ENCODE results near the gene PMPCA. TPM values are rescaled to one million over a fixed set of nuclear protein-coding genes. Genes with fewer than 3 reads are reported as not detected.

The PMPCA gene, protein sequence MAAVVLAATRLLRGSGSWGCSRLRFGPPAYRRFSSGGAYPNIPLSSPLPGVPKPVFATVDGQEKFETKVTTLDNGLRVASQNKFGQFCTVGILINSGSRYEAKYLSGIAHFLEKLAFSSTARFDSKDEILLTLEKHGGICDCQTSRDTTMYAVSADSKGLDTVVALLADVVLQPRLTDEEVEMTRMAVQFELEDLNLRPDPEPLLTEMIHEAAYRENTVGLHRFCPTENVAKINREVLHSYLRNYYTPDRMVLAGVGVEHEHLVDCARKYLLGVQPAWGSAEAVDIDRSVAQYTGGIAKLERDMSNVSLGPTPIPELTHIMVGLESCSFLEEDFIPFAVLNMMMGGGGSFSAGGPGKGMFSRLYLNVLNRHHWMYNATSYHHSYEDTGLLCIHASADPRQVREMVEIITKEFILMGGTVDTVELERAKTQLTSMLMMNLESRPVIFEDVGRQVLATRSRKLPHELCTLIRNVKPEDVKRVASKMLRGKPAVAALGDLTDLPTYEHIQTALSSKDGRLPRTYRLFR
- total RNA-seq = 10 to 100 TPM; 29.4 to 38.7 (median 33.5) TPM

DNA sequence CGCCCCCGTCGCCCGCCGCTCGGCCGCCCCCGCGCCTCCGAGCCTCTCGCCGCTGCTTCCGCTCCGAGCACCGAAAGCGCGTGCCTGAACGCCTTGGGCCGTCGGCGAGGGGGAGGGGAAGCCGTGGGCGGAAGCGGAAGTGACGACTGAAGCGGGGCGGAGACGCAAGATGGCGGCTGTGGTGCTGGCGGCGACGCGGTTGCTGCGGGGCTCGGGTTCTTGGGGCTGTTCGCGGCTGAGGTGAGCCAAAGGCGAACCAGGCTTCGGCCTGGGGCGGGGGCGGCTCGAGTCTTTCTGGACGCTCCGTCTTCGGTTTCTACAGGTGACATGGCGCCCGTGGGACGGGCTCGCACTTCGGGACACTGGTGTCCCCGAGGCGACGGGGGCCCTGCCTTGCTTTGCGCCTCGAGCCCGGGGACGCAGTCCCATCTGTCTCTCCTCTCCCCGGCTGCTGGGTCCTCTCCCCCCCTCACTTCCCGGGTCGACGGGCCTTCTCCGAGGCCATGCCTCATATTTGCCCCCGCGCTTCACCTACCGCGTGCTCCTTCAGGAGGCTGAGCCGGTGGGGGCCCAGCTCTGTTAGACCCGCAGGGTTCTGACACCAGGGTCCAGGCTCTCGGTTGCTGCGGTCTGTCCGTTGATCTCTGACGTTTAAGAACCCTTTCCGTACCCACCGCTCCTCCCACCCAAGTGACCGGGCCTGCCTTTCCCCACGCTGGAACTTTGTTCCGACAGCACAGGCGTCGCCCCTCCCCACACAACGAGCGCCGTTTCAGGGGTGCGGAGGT, at the start of gene PMPCA, which contains the start of gene ENTR1:
PMPCA (plus strand) TSS at position 159 of the 788 bp plus-strand sequence; CDS start at position 170, 11 bp downstream.
ENTR1 (minus strand) TSS at position 115 of the 788 bp plus-strand sequence. CDS start 217 bp downstream, outside the sequence.
- 0% methylated on average over 8 to 46 of the region's 83 CpGs for WGBS, 2 donors
- TF ChIP-seq, protein P1, sequence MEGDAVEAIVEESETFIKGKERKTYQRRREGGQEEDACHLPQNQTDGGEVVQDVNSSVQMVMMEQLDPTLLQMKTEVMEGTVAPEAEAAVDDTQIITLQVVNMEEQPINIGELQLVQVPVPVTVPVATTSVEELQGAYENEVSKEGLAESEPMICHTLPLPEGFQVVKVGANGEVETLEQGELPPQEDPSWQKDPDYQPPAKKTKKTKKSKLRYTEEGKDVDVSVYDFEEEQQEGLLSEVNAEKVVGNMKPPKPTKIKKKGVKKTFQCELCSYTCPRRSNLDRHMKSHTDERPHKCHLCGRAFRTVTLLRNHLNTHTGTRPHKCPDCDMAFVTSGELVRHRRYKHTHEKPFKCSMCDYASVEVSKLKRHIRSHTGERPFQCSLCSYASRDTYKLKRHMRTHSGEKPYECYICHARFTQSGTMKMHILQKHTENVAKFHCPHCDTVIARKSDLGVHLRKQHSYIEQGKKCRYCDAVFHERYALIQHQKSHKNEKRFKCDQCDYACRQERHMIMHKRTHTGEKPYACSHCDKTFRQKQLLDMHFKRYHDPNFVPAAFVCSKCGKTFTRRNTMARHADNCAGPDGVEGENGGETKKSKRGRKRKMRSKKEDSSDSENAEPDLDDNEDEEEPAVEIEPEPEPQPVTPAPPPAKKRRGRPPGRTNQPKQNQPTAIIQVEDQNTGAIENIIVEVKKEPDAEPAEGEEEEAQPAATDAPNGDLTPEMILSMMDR (IDR thresholded peaks at IDR 0.05) = no peak
- TF ChIP-seq POLR2A (IDR thresholded peaks at IDR 0.05) = peak in 3 of 4 donors; percentile 50 to 89 (median 78)
- peak within 1 kb of the TSS; percentile 74 to 100 (median 88) for H3K4me3 ChIP-seq
- no peaks in the 10 kb centered on the region for H3K9me3 ChIP-seq
- peak within 1 kb of the TSS; percentile 87 to 95 (median 91) for H3K27ac ChIP-seq
- no peaks in the 10 kb centered on the region for H3K27me3 ChIP-seq
- H3K4me1 ChIP-seq = peaks cover 23 to 44% (median 28%) of the 10 kb centered on the region in 3 donors
- no peak for DNase-seq
- intact Hi-C loops (cut with DNase I) = no loop called here
- H3K36me3 ChIP-seq = peaks cover 20 to 63% (median 31%) of the 10 kb centered on the region in 3 donors

- H3K9me3 ChIP-seq = no peaks in the 10 kb centered on the region
- DNase-seq = no peak
- H3K4me1 ChIP-seq = peaks cover 16 to 48% (median 19%) of the 10 kb centered on the region in 3 donors
- H3K27ac ChIP-seq = peak overlapping the region in 3 of 4 donors; percentile 11 to 99 (median 31)
- intact Hi-C loops (cut with DNase I) = no loop called here
- peaks cover 0 to 16% (median 0%) of the 10 kb centered on the region in 3 donors for H3K36me3 ChIP-seq
- peaks cover 0 to 18% (median 0%) of the 10 kb centered on the region in 4 donors for H3K27me3 ChIP-seq
- WGBS, 2 donors = 50 to 59% methylated on average over 2 to 18 of the region's 43 CpGs
- no peak for TF ChIP-seq POLR2A (IDR thresholded peaks at IDR 0.05)
- TF ChIP-seq, protein P1 (IDR thresholded peaks at IDR 0.05) = no peak
- no peak overlapping the region for H3K4me3 ChIP-seq
Measured at GRCh38 chr9:136361047-136361753, 49.3 kb upstream of the PMPCA start.

DNA sequence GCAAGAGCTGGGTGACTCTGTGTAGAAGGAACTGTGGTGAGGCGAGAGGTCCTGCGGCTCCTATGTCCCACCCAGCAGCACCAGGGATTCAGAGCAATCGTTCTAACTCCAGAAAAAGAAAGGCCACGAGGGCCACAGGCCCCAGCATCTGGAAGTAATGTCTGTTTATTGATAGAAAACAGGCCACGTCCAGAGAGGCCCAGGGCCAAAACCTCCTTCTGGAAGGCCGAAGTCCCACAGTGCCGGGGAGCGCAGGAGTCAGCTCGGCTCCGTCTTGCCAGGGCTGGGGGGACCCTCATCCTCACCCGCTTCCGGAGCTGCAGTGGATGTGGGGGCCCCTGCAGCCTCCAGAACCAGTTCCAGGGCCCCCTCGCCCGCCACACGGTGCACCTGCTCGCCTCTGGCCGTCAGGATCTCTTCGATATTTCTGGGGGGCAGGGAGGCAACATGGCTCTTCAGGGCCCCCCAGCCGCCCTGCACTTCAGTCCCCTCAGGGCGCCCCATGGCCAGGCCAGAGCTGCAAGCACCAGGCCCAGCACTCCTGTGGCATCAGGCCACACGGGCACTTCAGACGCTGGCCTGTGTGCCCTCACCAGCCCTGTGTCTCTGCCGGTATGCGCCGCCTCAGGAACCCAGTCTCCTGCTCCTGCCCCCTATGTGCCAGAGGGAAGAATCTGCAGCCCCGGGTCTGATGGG, 48.6 kb upstream of the PMPCA start:
- H3K27ac ChIP-seq = peak overlapping the region in 2 of 4 donors; percentile 90 to 99
- no peak for DNase-seq
- peaks cover 0 to 18% (median 0%) of the 10 kb centered on the region in 4 donors for H3K27me3 ChIP-seq
- peaks cover 0 to 12% (median 0%) of the 10 kb centered on the region in 3 donors for H3K36me3 ChIP-seq
- 77 to 87% methylated on average over 6 to 12 of the region's 26 CpGs for WGBS, 2 donors
- H3K4me3 ChIP-seq = no peak overlapping the region
- intact Hi-C loops (cut with DNase I) = no loop called here
- TF ChIP-seq, protein P1 (IDR thresholded peaks at IDR 0.05) = no peak
- TF ChIP-seq POLR2A (IDR thresholded peaks at IDR 0.05) = no peak
- H3K9me3 ChIP-seq = no peaks in the 10 kb centered on the region
- H3K4me1 ChIP-seq = peaks cover 16 to 48% (median 19%) of the 10 kb centered on the region in 3 donors

- WGBS, 2 donors = 100% methylated on average over 1 of the region's 6 CpGs
- H3K27ac ChIP-seq = peak overlapping the region; percentile 36 to 99 (median 92)
- no peaks in the 10 kb centered on the region for H3K9me3 ChIP-seq
- TF ChIP-seq POLR2A (IDR thresholded peaks at IDR 0.05) = no peak
- TF ChIP-seq, protein P1 (IDR thresholded peaks at IDR 0.05) = no peak
- DNase-seq = no peak
- intact Hi-C loops (cut with DNase I) = no loop called here
- H3K27me3 ChIP-seq = peaks cover 0 to 18% (median 0%) of the 10 kb centered on the region in 4 donors
- peaks cover 0 to 7% (median 0%) of the 10 kb centered on the region in 3 donors for H3K36me3 ChIP-seq
- H3K4me3 ChIP-seq = no peak overlapping the region
- H3K4me1 ChIP-seq = peaks cover 16 to 48% (median 19%) of the 10 kb centered on the region in 3 donors
Measured at GRCh38 chr9:136362450-136362784, 48.0 kb upstream of the PMPCA start.

Measured in esophagus squamous epithelium (tissue), 5 donors.